PFSK-1 (cell line): ENCODE data around the gene MAPRE3.

ENCODE experiments used
- FOXP2 ChIP-seq: optimal IDR thresholded peaks from 2 replicates; pipeline ENCODE3; 2011; ENCODE audit warnings: borderline replicate concordance, control low read depth, inconsistent platforms; ENCODE audit not compliant: insufficient read depth; ENCODE audit errors: extremely low read length, extremely low read depth
- POLR2AphosphoS5 ChIP-seq: IDR thresholded peaks from 2 replicates; pipeline ENCODE4 v1.6.1; 2012; ENCODE audit warnings: low read depth, mild to moderate bottlenecking, control low read depth, low read length, moderate library complexity
- SIN3A ChIP-seq: IDR thresholded peaks from 2 replicates; pipeline ENCODE4 v1.6.1; 2012; ENCODE audit warnings: mild to moderate bottlenecking, low read length, moderate library complexity, borderline replicate concordance; ENCODE audit not compliant: insufficient read depth
- TAF1 ChIP-seq: IDR thresholded peaks from 2 replicates; pipeline ENCODE4 v1.6.1; 2012; ENCODE audit warnings: low read length, control low read depth, borderline replicate concordance; ENCODE audit not compliant: insufficient read depth
- TF ChIP-seq, protein P1 (sequence below), 2 experiments: IDR thresholded peaks; 2 replicates each; pipeline versions ENCODE4 v1.6.1 to v1.8.0; 2011 to 2012; ENCODE audit warnings: low read depth in 2 of 2, low read length in 2 of 2, control low read depth in 1 of 2, inconsistent platforms in 1 of 2, mild to moderate bottlenecking in 1 of 2, moderate library complexity in 1 of 2; ENCODE audit not compliant: insufficient read depth in 1 of 2

MAPRE3 gene

GRCh38 chr2:27069961-27070618 is 99.7 kb downstream of the MAPRE3 start:
- no peak for TF ChIP-seq FOXP2
- TF ChIP-seq, protein P1, sequence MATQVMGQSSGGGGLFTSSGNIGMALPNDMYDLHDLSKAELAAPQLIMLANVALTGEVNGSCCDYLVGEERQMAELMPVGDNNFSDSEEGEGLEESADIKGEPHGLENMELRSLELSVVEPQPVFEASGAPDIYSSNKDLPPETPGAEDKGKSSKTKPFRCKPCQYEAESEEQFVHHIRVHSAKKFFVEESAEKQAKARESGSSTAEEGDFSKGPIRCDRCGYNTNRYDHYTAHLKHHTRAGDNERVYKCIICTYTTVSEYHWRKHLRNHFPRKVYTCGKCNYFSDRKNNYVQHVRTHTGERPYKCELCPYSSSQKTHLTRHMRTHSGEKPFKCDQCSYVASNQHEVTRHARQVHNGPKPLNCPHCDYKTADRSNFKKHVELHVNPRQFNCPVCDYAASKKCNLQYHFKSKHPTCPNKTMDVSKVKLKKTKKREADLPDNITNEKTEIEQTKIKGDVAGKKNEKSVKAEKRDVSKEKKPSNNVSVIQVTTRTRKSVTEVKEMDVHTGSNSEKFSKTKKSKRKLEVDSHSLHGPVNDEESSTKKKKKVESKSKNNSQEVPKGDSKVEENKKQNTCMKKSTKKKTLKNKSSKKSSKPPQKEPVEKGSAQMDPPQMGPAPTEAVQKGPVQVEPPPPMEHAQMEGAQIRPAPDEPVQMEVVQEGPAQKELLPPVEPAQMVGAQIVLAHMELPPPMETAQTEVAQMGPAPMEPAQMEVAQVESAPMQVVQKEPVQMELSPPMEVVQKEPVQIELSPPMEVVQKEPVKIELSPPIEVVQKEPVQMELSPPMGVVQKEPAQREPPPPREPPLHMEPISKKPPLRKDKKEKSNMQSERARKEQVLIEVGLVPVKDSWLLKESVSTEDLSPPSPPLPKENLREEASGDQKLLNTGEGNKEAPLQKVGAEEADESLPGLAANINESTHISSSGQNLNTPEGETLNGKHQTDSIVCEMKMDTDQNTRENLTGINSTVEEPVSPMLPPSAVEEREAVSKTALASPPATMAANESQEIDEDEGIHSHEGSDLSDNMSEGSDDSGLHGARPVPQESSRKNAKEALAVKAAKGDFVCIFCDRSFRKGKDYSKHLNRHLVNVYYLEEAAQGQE (IDR thresholded peaks at IDR 0.05; ENCODE audit: insufficient read depth in 1 of 2, low read depth in 2 of 2, low read length in 2 of 2), result no peak
- TF ChIP-seq SIN3A, result no peak
- TF ChIP-seq TAF1, result no peak
- TF ChIP-seq POLR2AphosphoS5, result no peak

DNA sequence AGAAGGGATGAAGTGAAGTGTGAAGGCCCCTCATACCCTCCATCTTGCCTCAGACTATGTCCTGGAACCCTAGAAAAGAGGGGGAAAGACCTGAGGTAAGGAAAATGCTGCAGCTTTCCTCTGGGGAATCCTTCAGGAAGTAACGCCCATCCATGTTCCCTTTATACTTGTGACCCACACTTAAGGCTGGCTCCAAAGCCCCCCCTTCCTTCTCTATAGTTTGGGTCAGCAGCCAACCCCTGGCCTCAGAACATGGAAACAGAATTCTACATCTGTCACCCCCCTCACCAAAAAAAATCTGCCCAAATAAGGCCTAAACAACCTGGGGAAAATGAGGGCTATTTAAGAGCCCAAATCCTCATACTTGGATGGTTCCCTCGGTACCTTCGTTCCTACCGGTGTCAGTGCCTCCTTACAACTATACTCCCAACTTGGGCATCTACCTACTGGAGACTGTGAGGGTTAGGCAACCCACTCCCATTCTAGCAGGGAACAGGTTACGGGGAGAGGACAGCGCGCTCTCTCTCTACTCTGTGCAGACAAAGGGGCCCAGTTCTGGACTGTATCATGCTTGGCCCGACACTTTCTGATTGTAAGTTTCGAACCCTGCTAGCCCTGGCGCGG is 100.3 kb downstream of the MAPRE3 start:
- TF ChIP-seq TAF1 (no peak), SIN3A (no peak), POLR2AphosphoS5 (no peak), FOXP2 (no peak)
- TF ChIP-seq, protein P1 (IDR thresholded peaks at IDR 0.05; ENCODE audit: insufficient read depth in 1 of 2, low read depth in 2 of 2, low read length in 2 of 2), result no peak

GRCh38 chr2:27071277-27071989 is 101.0 kb downstream of the MAPRE3 start, which contains the start of gene OST4:
Gene OST4 (minus strand): TSS chr2:27071654.
- peak; percentile 94 for TF ChIP-seq TAF1
- peak; percentile 92 for TF ChIP-seq POLR2AphosphoS5
- peak; percentile 9; the same call in 1 of the 2 replicates for TF ChIP-seq SIN3A
- no peak for TF ChIP-seq FOXP2
- TF ChIP-seq, protein P1 (IDR thresholded peaks at IDR 0.05; ENCODE audit: insufficient read depth in 1 of 2, low read depth in 2 of 2, low read length in 2 of 2), result 0 out of 4 replicates have a peak, but pooled peaks of 1 of the 2 experiments have one; percentile 4

DNA sequence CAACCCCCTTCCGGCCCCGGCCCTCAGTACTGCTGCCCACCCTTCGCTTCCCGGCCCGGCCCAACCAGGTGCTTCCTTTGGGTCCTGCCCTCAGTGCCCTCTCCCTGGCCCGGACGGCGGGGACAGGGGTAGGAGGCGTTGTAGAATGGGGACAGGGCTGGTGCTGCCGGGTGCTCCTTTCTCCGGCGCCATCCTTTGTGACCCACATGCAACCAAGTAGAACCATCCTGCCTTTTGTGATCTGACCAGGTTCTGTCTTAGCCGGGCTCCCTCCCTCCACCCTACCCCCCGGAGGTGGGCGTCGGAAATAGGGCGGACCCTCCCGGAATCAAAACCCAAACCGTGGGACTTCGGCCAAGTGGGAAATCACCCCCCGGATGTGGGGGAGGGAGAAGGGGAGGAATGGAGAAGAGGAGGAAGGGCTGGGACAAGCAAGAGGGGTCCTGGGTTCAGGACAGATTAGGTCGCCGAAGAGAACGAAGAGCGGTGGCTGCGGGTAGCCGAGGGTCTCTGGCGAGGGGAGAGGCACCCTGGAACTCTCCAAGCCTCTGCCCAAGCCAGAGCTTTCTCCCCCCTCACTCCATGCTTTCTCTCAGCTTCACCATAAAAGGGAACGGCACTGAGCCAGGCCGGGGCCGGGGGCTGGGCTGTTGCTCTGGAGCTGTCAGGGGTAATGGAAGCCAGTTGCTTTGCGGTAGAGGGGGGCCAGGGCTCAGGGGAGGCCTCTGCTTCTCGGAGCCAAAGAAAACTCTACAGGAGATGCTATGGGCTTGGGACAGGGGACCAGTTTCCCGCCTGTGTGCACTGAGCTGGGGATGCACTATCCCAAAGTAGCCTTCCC is 101.8 kb downstream of the MAPRE3 start:
- TF ChIP-seq, protein P1 (IDR thresholded peaks at IDR 0.05; ENCODE audit: insufficient read depth in 1 of 2, low read depth in 2 of 2, low read length in 2 of 2), result no peak
- TF ChIP-seq FOXP2 (no peak), SIN3A (no peak), TAF1 (no peak), POLR2AphosphoS5 (no peak)
